Testis (tissue), 3 donors: Measurements from ENCODE around the gene MLN. TPM values are rescaled to one million over a fixed set of nuclear protein-coding genes. Genes with fewer than 3 reads are reported as not detected.

Source experiments
- DNase-seq: peaks from one replicate; pipeline ENCODE4 v3.0.0-alpha.2; 2019
- H3K27ac ChIP-seq, 2 donors: fragments of 200-600 bp; sonication (generic); one replicate each; pipeline ENCODE4 v1.5.1; 2019
- H3K27me3 ChIP-seq: fragments of 200-600 bp; sonication (generic); one replicate; pipeline ENCODE4 v1.5.1; 2019
- H3K36me3 ChIP-seq: fragments of 200-600 bp; sonication (generic); one replicate; pipeline ENCODE4 v1.5.1; 2017; ENCODE audit warnings: low read depth; ENCODE audit errors: missing control alignments
- H3K4me1 ChIP-seq: fragments of 200-600 bp; sonication (generic); one replicate; pipeline ENCODE4 v1.5.1; 2019
- H3K4me3 ChIP-seq, 2 donors: fragments of 200-600 bp; sonication (generic); one replicate each; pipeline ENCODE4 v1.5.1; 2017 to 2019
- H3K9me3 ChIP-seq: fragments of 200-600 bp; sonication (generic); one replicate; pipeline ENCODE4 v1.5.1; 2017
- POLR2A ChIP-seq: fragments of 450-650 bp; IDR thresholded peaks from one replicate; pipeline ENCODE4 v1.6.1; 2017; ENCODE audit warnings: antibody characterized with exemption, mild to moderate bottlenecking, moderate library complexity
- WGBS, 2 donors: methylation state at CpG; one replicate each; pipeline ENCODE4 v1.1.5; 2018; 5-methylcytosine and 5-hydroxymethylcytosine counted together
- intact Hi-C: fragments of 100-400 bp; cut with DNase I; formaldehyde crosslinking; loops from one replicate; pipeline ENCODE4 v1.15.1; 2023; ENCODE audit warnings: low total_unique reads
- polyA plus RNA-seq: library from polyadenylated mRNA; stranded (reverse); fragments of 350-450 nt; fragmentation: Illumina TruSeq; extraction: RNeasy Lipid Tissue Mini Kit (QIAGEN cat#74804); gene quantifications from one replicate; pipeline ENCODE4 v1.2.3, GENCODE V29; 2014; ENCODE audit warnings: low read depth, low replicate concordance; ENCODE audit not compliant: insufficient read depth
- total RNA-seq, 2 donors: library from RNA; depleted of rRNA; stranded (reverse); fragments of >200 nt; gene quantifications; one replicate each; pipeline ENCODE4 v1.2.3, GENCODE V29; 2016
- TF ChIP-seq, protein P1 (sequence below), 3 experiments: fragments of 450-650 bp in 2 of 3; fragments of 200-600 bp in 1 of 3; sonication (generic) in 1 of 3; IDR thresholded peaks; one replicate each; pipeline ENCODE4 v1.5.1; 2016 to 2019; ENCODE audit warnings: antibody characterized with exemption in 3 of 3, mild to moderate bottlenecking in 2 of 3, moderate library complexity in 1 of 3

The MLN gene
- total and polyA plus RNA-seq, 3 donors from 2014 or later: not detected

DNA sequence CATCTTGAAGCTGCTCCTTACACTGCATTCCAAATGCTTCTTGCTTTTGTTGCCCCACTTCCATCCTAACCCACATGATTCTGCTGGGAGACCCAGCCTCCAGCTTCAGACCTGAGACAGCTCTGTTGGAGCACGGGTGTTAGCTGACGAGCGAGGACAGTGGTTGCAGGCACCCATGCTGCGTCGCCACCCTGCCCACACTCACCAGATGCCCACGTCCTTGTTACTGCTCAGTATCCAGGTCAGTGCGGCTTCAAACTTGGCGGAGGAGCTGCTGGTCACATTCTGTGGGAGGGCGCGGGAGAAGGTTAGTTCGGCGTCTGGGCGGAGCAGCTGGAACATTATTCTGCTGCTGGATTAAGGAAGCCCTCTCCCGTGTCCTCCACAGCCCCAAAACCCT lies 23.9 kb downstream of the MLN start:
- Histone ChIP-seq H3K4me1 (no peaks in the 10 kb centered on the region), H3K4me3 (no peak overlapping the region), H3K9me3 (no peaks in the 10 kb centered on the region), H3K27me3 (no peaks in the 10 kb centered on the region), H3K36me3 (peaks cover 4% of the 10 kb centered on the region), H3K27ac (no peak overlapping the region)
- intact Hi-C loops: loop anchor here (10.0 kb wide), 1 partner anchor 245 kb away; no protein-coding TSS in a partner anchor
- DNase-seq: no peak
- no peak for TF ChIP-seq POLR2A
- TF ChIP-seq, protein P1, sequence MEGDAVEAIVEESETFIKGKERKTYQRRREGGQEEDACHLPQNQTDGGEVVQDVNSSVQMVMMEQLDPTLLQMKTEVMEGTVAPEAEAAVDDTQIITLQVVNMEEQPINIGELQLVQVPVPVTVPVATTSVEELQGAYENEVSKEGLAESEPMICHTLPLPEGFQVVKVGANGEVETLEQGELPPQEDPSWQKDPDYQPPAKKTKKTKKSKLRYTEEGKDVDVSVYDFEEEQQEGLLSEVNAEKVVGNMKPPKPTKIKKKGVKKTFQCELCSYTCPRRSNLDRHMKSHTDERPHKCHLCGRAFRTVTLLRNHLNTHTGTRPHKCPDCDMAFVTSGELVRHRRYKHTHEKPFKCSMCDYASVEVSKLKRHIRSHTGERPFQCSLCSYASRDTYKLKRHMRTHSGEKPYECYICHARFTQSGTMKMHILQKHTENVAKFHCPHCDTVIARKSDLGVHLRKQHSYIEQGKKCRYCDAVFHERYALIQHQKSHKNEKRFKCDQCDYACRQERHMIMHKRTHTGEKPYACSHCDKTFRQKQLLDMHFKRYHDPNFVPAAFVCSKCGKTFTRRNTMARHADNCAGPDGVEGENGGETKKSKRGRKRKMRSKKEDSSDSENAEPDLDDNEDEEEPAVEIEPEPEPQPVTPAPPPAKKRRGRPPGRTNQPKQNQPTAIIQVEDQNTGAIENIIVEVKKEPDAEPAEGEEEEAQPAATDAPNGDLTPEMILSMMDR (IDR thresholded peaks at IDR 0.05): no peak
- 89 to 92% methylated on average over 9 to 14 of the region's 14 CpGs for WGBS, 2 donors

DNA sequence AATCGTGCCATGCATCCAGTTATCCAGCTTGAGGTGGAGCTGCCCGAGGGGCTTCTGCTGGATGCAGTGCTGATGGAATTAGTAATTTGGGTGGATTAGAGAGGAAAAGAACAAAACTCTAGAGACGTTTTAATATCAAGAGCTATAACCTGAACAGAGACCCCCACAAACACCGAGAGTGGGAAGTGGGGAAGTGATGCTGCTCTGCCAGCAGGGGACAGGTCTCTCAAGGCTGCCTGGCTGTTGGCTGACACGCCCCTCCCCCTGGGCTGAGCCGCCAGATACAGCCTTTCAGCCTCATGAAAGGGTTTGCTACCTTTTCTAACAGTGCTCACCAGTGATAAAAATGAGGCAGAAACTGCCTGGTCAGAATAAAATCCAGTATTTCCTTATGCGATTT lies 24.5 kb downstream of the MLN start:
- intact Hi-C loops: loop anchor here (10.0 kb wide), 1 partner anchor 246 kb away; no protein-coding TSS in a partner anchor
- no peaks in the 10 kb centered on the region for H3K27me3 ChIP-seq
- H3K4me1 ChIP-seq: no peaks in the 10 kb centered on the region
- DNase-seq: no peak
- H3K27ac ChIP-seq: no peak overlapping the region
- peaks cover 4% of the 10 kb centered on the region for H3K36me3 ChIP-seq
- 81 to 83% methylated on average over 7 of the region's 7 CpGs for WGBS, 2 donors
- no peak overlapping the region for H3K4me3 ChIP-seq
- no peaks in the 10 kb centered on the region for H3K9me3 ChIP-seq
- TF ChIP-seq, protein P1 (IDR thresholded peaks at IDR 0.05): no peak
- no peak for TF ChIP-seq POLR2A

DNA sequence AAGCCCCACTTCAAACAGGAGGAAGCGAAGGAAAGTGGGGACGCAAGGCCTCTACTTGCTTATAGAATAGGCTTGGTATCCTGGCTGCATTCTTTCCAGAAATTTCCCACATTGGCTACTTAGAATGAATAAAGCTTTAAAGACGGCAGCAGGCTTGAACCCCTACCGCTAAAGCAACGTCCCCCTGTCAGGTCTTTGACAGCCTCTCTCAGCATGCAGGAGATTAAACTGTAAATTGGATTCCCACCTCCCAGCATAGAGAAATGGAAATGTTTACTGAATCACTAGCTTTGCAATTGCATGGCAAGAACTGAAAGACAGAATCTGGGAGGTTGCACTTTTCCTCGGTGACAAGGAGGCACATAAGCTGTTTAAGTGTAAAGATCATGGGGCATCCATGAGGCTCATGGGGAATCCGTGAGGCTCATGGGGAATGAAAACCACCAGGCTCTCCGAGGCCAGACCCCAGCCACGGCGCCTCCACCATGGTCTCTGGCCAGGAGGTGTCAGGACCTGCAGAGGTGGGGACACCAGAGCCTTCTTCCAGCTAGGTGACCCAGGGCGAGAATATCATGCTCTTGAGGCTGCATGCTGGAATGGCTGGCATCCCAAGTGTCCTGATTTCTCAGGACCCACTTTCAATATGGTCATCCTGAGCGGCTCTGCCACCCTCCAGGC lies 25.2 kb downstream of the MLN start:
- no peak for DNase-seq
- TF ChIP-seq POLR2A: no peak
- H3K4me3 ChIP-seq: no peak overlapping the region
- intact Hi-C loops: loop anchor here (10.0 kb wide), 1 partner anchor 246 kb away; no protein-coding TSS in a partner anchor
- H3K36me3 ChIP-seq: peaks cover 4% of the 10 kb centered on the region
- H3K9me3 ChIP-seq: no peaks in the 10 kb centered on the region
- H3K27me3 ChIP-seq: no peaks in the 10 kb centered on the region
- H3K27ac ChIP-seq: no peak overlapping the region
- no peaks in the 10 kb centered on the region for H3K4me1 ChIP-seq
- 90 to 93% methylated on average over 10 to 12 of the region's 12 CpGs for WGBS, 2 donors

DNA sequence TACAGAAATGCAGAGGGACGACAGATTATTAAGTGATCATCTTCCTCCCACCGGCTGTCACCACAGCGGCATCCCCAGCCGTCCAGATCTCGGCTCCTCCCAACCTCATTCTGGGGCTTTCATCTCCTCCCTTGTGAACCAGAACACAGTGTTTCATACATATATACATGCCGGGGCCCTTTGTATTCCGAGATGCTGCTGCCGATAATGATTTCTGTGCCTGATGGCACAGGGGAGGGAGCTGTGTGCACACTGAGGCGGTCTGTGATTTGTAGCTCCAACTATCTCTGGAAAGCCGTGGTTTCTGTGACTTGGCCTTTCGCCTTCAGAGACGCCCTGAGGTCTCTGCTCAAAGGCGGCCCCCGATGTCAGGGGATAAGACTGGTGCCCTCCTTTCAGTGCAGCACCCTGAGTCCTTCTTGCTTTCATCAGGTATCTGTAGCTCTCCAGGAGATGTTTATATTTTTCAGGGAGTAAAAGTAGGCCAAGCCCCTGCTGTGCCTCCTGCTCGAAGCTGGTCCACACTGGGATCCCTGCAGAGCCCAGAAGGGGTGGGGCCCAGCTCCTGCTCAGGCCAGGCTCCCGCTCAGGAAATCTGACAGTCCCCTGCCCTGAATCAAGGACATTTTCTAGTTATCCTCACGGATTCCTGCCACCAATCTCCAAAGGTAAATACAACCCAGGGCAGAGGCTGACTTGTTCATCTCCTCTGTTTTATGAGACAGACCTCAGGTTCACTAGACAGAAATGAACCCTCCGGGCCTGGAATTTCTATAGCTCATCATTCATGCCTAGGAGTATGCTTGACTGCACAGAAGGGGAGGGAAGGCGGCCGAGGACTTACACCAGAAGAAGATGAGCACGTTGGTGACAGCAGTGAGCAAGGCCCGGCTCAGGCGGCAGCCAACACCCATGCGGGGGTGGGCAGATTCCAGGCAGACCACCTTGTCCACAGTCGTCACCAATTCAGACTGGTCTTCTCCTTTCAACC lies 26.1 kb downstream of the MLN start:
- no peak for DNase-seq
- Histone ChIP-seq H3K9me3 (no peaks in the 10 kb centered on the region), H3K27ac (no peak overlapping the region), H3K27me3 (no peaks in the 10 kb centered on the region), H3K4me3 (no peak overlapping the region), H3K36me3 (peaks cover 4% of the 10 kb centered on the region), H3K4me1 (peaks cover 2% of the 10 kb centered on the region)
- 85 to 88% methylated on average over 24 to 25 of the region's 25 CpGs for WGBS, 2 donors
- TF ChIP-seq POLR2A: no peak
- TF ChIP-seq, protein P1 (IDR thresholded peaks at IDR 0.05): no peak
- intact Hi-C loops: loop anchor here (10.0 kb wide), 1 partner anchor 247 kb away; no protein-coding TSS in a partner anchor

DNA sequence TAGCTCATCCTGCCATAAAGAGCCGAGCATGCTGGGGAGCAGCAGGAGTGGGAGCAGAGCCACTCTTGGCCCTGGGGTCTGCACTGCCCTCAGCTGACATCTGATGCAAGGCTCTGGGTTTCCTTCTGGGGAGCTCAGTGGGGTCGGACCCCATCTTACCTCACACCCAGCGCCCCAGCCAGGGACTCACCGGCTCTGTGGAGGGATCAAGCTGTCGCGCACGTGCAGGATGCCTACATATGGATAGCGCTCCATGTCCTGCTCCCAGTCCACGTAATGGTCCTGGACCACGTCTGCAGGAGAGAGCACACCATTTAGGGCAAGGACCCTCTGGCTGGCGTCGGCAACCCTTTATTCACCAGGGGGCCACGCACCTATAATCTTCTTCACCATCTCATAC lies 27.0 kb downstream of the MLN start:
- Histone ChIP-seq H3K4me3 (no peak overlapping the region), H3K4me1 (peaks cover 11% of the 10 kb centered on the region), H3K27ac (no peak overlapping the region), H3K9me3 (no peaks in the 10 kb centered on the region), H3K36me3 (peaks cover 4% of the 10 kb centered on the region), H3K27me3 (no peaks in the 10 kb centered on the region)
- intact Hi-C loops: loop anchor here (10.0 kb wide), 1 partner anchor 248 kb away; no protein-coding TSS in a partner anchor
- TF ChIP-seq, protein P1 (IDR thresholded peaks at IDR 0.05): no peak
- TF ChIP-seq POLR2A: no peak
- DNase-seq: no peak
- 84 to 90% methylated on average over 10 to 13 of the region's 13 CpGs for WGBS, 2 donors
